Neural cell (in vitro differentiated cells): Measurements from ENCODE around the gene LHFPL6. TPM values are rescaled to one million over a fixed set of nuclear protein-coding genes. Genes with fewer than 3 reads are reported as not detected.

Experiments used
- H2AFZ ChIP-seq: fragments of 200-600, 300-800 bp; sonication (generic), shearing (Covaris generic); 2 replicates; pipeline ENCODE4 v1.6.0; 2014; ENCODE audit warnings: low read depth, mild to moderate bottlenecking, antibody characterized with exemption, low read length, moderate library complexity
- H3F3A ChIP-seq: fragments of 200-600 bp; shearing (Covaris generic); 2 replicates; pipeline ENCODE4 v1.6.1; 2016; ENCODE audit warnings: mild to moderate bottlenecking, moderate library complexity, mixed read lengths, antibody characterized with exemption, low read length; ENCODE audit not compliant: insufficient read depth, poor library complexity, severe bottlenecking
- H3K27ac ChIP-seq: fragments of 200-600, 300-800 bp; sonication (generic), shearing (Covaris generic); 2 replicates; pipeline ENCODE4 v1.5.1; 2014; ENCODE audit warnings: mild to moderate bottlenecking, low read length, moderate library complexity
- H3K27me3 ChIP-seq: fragments of 300-800, 200-600 bp; sonication (generic), shearing (Covaris generic); 2 replicates; pipeline ENCODE4 v1.6.0; 2014; ENCODE audit warnings: mild to moderate bottlenecking, low read depth, low read length, moderate library complexity; ENCODE audit not compliant: insufficient read depth
- H3K36me3 ChIP-seq: fragments of 300-800, 200-600 bp; sonication (generic), shearing (Covaris generic); 2 replicates; pipeline ENCODE4 v1.5.1; 2014; ENCODE audit warnings: mild to moderate bottlenecking, antibody characterized with exemption, low read length, moderate library complexity; ENCODE audit not compliant: insufficient read depth
- H3K4me2 ChIP-seq: fragments of 300-800, 200-600 bp; sonication (generic), shearing (Covaris generic); 2 replicates; pipeline ENCODE4 v1.6.0; 2014; ENCODE audit warnings: mild to moderate bottlenecking, low read length
- H3K4me3 ChIP-seq: fragments of 300-800, 200-600 bp; sonication (generic), shearing (Covaris generic); 2 replicates; pipeline ENCODE4 v1.5.1; 2014; ENCODE audit warnings: mild to moderate bottlenecking, low read length, moderate library complexity
- H3K79me2 ChIP-seq: fragments of 200-600 bp; shearing (Covaris generic); replicated peaks from 2 replicates; pipeline ENCODE4 v1.6.0; 2014; ENCODE audit warnings: mild to moderate bottlenecking, low read length, moderate library complexity; ENCODE audit not compliant: insufficient read depth
- H3K9ac ChIP-seq: fragments of 300-800, 200-600 bp; sonication (generic), shearing (Covaris generic); 2 replicates; pipeline ENCODE4 v1.6.1; 2016; ENCODE audit warnings: mild to moderate bottlenecking, low read length, mixed read lengths
- H3K9me2 ChIP-seq: fragments of 200-600 bp; shearing (Covaris generic); 2 replicates; pipeline ENCODE4 v1.6.1; 2016; ENCODE audit warnings: mild to moderate bottlenecking, low read length, mixed read lengths; ENCODE audit not compliant: insufficient read depth
- H3K9me3 ChIP-seq: fragments of 200-600, 300-800 bp; sonication (generic), shearing (Covaris generic); 2 replicates; pipeline ENCODE4 v1.6.1; 2016; ENCODE audit warnings: mild to moderate bottlenecking, mixed run types, low read length, moderate library complexity, mixed read lengths
- H4K20me1 ChIP-seq: fragments of 200-600 bp; shearing (Covaris generic); 2 replicates; pipeline ENCODE4 v1.6.1; 2016; ENCODE audit warnings: mild to moderate bottlenecking, mixed run types; ENCODE audit not compliant: insufficient read depth
- EP300 ChIP-seq: fragments of 450-650 bp; conservative IDR thresholded peaks from 2 replicates; pipeline ENCODE4 v1.6.1; 2014; ENCODE audit warnings: antibody characterized with exemption, mild to moderate bottlenecking, moderate library complexity; ENCODE audit not compliant: poor library complexity, severe bottlenecking
- EZH2 ChIP-seq: fragments of 200-600, 300-800 bp; shearing (Covaris generic), sonication (generic); IDR thresholded peaks from 2 replicates; pipeline ENCODE4 v1.6.1; 2014; ENCODE audit warnings: antibody characterized with exemption, low read length, borderline replicate concordance, mild to moderate bottlenecking; ENCODE audit not compliant: insufficient read depth, poor library complexity, severe bottlenecking
- MXI1 ChIP-seq: fragments of 450-650 bp; conservative IDR thresholded peaks from 2 replicates; pipeline ENCODE4 v1.6.1; 2014; ENCODE audit warnings: antibody characterized with exemption, mild to moderate bottlenecking; ENCODE audit not compliant: poor library complexity, severe bottlenecking
- POLR2AphosphoS5 ChIP-seq: IDR thresholded peaks from 2 replicates; pipeline ENCODE4 v1.6.1; 2012
- RAD21 ChIP-seq: fragments of 450-650 bp; conservative IDR thresholded peaks from 2 replicates; pipeline ENCODE4 v1.6.1; 2014; ENCODE audit warnings: antibody characterized with exemption, mild to moderate bottlenecking, moderate library complexity
- SMC3 ChIP-seq: fragments of 450-650 bp; conservative IDR thresholded peaks from 2 replicates; pipeline ENCODE4 v1.6.1; 2014; ENCODE audit warnings: antibody characterized with exemption, mild to moderate bottlenecking, moderate library complexity; ENCODE audit not compliant: poor library complexity
- TAF1 ChIP-seq: IDR thresholded peaks from 2 replicates; pipeline ENCODE4 v1.6.1; 2012; ENCODE audit warnings: low read depth
- polyA plus RNA-seq: library from polyadenylated mRNA; depleted of rRNA; stranded (reverse); fragments of >200 nt; gene quantifications from 2 replicates; pipeline ENCODE4 v1.2.3, GENCODE V29; 2014
- TF ChIP-seq, protein P1 (sequence below): IDR thresholded peaks from 2 replicates; pipeline ENCODE4 v1.6.1; 2012; ENCODE audit warnings: borderline replicate concordance
- TF ChIP-seq, protein P2 (sequence below): fragments of 450-650 bp; IDR thresholded peaks from 2 replicates; pipeline ENCODE4 v1.5.1; 2014; ENCODE audit warnings: antibody characterized with exemption, mild to moderate bottlenecking, moderate library complexity; ENCODE audit not compliant: poor library complexity, severe bottlenecking

The LHFPL6 gene
- polyA plus RNA-seq, 1 donor from 2014 or later = 36.3 TPM

DNA sequence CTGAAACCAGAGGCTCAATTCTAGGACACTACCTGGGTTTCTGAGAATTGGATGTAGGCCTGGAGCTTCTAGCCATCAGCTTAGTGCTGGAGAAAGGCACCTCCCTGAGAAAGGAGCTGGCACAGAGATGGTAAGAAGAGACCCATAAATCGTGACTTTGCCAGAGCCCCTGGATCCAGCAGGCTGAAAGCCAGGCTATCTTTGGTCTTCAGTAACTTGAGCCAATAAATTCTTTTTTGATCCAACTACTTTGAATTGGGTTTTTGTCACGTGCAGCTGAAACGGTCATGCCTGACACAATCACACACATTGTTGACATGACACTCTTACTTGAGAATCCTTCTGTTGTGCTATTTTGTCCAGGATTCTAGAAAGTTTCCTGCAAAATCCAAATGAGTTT is 103.4 kb downstream of the LHFPL6 start:
- Histone ChIP-seq H3K27ac (no peak overlapping the region), H3K36me3 (no peaks in the 10 kb centered on the region), H3K9ac (no peak overlapping the region), H3K9me2 (no peaks in the 10 kb centered on the region), H3F3A (no peaks in the 10 kb centered on the region), H3K27me3 (no peaks in the 10 kb centered on the region), H3K4me2 (no peak overlapping the region), H3K4me3 (no peak overlapping the region), H4K20me1 (no peaks in the 10 kb centered on the region), H3K9me3 (no peaks in the 10 kb centered on the region), H3K79me2 (no peaks in the 10 kb centered on the region), H2AFZ (no peak overlapping the region)
- TF ChIP-seq TAF1 (no peak), RAD21 (no peak), EZH2 (no peak), POLR2AphosphoS5 (no peak), SMC3 (no peak), MXI1 (no peak), EP300 (no peak)
- TF ChIP-seq, protein P1, sequence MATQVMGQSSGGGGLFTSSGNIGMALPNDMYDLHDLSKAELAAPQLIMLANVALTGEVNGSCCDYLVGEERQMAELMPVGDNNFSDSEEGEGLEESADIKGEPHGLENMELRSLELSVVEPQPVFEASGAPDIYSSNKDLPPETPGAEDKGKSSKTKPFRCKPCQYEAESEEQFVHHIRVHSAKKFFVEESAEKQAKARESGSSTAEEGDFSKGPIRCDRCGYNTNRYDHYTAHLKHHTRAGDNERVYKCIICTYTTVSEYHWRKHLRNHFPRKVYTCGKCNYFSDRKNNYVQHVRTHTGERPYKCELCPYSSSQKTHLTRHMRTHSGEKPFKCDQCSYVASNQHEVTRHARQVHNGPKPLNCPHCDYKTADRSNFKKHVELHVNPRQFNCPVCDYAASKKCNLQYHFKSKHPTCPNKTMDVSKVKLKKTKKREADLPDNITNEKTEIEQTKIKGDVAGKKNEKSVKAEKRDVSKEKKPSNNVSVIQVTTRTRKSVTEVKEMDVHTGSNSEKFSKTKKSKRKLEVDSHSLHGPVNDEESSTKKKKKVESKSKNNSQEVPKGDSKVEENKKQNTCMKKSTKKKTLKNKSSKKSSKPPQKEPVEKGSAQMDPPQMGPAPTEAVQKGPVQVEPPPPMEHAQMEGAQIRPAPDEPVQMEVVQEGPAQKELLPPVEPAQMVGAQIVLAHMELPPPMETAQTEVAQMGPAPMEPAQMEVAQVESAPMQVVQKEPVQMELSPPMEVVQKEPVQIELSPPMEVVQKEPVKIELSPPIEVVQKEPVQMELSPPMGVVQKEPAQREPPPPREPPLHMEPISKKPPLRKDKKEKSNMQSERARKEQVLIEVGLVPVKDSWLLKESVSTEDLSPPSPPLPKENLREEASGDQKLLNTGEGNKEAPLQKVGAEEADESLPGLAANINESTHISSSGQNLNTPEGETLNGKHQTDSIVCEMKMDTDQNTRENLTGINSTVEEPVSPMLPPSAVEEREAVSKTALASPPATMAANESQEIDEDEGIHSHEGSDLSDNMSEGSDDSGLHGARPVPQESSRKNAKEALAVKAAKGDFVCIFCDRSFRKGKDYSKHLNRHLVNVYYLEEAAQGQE = no peak
- TF ChIP-seq, protein P2, sequence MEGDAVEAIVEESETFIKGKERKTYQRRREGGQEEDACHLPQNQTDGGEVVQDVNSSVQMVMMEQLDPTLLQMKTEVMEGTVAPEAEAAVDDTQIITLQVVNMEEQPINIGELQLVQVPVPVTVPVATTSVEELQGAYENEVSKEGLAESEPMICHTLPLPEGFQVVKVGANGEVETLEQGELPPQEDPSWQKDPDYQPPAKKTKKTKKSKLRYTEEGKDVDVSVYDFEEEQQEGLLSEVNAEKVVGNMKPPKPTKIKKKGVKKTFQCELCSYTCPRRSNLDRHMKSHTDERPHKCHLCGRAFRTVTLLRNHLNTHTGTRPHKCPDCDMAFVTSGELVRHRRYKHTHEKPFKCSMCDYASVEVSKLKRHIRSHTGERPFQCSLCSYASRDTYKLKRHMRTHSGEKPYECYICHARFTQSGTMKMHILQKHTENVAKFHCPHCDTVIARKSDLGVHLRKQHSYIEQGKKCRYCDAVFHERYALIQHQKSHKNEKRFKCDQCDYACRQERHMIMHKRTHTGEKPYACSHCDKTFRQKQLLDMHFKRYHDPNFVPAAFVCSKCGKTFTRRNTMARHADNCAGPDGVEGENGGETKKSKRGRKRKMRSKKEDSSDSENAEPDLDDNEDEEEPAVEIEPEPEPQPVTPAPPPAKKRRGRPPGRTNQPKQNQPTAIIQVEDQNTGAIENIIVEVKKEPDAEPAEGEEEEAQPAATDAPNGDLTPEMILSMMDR = no peak

DNA sequence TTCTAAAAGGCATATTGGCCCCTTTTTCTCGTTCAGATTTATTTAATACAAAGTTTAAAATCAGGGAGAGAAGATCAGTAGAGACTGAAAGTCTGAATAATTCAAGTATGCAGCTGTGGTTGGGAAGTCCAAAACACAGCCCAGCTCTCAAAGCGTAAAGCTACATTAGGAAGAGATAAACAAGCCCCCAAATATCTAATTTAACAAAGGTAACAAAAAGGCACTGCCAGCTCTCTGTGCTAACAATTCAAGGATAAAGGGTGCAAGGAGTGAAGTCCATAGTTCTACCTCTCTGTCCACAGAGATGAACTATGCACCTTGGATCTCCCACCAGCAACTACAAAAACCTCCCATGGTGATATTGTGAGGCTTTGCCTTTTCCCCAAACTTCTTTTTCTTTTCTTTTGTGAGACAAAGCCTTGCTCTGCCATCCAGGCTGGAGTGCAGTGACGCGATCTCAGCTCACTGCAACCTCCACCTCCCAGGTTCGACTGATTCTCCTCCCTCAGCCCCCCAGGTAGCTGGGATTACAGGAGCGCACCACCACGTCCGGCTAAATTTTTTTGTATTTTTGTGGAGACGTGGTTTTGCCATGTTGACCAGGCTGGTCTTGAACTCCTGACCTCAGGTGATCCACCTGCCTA is 104.4 kb downstream of the LHFPL6 start:
- H2AFZ ChIP-seq = no peak overlapping the region
- TF ChIP-seq, protein P2 = no peak
- TF ChIP-seq EZH2 (no peak), MXI1 (no peak), EP300 (no peak), TAF1 (no peak), RAD21 (no peak), SMC3 (no peak)
- TF ChIP-seq, protein P1 = no peak
- H3K4me2 ChIP-seq = no peak overlapping the region
- H3K27me3 ChIP-seq = no peaks in the 10 kb centered on the region
- H3K9ac ChIP-seq = no peak overlapping the region
- no peaks in the 10 kb centered on the region for H3K79me2 ChIP-seq
- no peak overlapping the region for H3K4me3 ChIP-seq
- H3K36me3 ChIP-seq = no peaks in the 10 kb centered on the region
- H3F3A ChIP-seq = no peaks in the 10 kb centered on the region
- no peak overlapping the region for H3K27ac ChIP-seq
- H4K20me1 ChIP-seq = no peaks in the 10 kb centered on the region
- H3K9me3 ChIP-seq = no peaks in the 10 kb centered on the region
- no peaks in the 10 kb centered on the region for H3K9me2 ChIP-seq
